Measurements from ENCODE around the gene GPRC5C. TPM values are rescaled to one million over a fixed set of nuclear protein-coding genes. Genes with fewer than 3 reads are reported as not detected.

Gene GPRC5C
- total and polyA plus RNA-seq, 2 of the 13 experiments (the other 11 are each of a cell fraction or from before 2014, with no cell fraction given), result 85.6 to 300 TPM

DNA sequence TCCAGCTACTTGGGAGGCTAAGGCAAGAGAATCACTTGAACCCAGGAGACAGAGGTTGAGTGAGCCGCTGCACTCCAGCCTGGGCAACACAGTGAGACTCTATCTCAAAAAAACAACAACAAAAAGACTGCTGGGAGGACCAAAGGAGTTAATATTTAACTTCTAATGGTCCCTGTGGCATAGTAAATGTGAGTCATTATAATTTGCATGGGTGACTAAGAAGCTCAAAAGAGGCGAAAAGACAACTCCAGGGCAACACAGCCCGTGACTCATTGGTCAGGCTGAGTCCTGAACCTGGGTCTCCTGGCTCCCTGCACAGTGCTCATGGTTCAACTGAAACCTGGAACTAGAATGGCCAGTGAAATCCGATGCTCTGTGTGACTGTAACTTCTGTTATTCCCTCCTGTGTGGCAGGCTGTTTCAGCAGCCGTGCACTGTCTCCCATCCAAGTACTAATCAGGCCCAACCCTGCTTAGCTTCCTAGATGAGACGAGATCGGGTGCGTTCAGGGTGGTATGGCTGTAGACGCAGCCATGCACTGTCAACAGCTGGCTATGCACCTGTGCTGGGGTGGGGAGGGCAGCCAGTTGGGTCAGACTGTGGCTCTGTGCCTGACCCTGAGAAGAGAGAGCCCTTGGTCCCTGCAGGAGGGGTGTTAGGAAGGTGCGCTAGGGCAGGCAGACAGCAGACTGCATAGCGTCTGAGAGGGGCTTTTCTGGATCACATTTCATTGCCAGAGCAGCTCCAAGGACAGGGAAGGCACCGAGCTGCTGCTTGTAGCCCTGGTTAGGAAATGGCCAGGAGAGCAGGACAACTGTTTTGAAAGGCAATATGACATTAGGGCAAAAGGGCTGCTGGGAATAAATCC lies 14.5 kb upstream of the GPRC5C start (continued):
- TF ChIP-seq, protein P1, sequence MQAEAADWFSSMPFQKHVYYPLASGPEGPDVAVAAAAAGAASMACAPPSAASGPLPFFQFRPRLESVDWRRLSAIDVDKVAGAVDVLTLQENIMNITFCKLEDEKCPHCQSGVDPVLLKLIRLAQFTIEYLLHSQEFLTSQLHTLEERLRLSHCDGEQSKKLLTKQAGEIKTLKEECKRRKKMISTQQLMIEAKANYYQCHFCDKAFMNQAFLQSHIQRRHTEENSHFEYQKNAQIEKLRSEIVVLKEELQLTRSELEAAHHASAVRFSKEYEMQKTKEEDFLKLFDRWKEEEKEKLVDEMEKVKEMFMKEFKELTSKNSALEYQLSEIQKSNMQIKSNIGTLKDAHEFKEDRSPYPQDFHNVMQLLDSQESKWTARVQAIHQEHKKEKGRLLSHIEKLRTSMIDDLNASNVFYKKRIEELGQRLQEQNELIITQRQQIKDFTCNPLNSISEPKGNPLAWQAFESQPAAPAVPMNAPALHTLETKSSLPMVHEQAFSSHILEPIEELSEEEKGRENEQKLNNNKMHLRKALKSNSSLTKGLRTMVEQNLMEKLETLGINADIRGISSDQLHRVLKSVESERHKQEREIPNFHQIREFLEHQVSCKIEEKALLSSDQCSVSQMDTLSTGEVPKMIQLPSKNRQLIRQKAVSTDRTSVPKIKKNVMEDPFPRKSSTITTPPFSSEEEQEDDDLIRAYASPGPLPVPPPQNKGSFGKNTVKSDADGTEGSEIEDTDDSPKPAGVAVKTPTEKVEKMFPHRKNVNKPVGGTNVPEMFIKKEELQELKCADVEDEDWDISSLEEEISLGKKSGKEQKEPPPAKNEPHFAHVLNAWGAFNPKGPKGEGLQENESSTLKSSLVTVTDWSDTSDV (CRISPR knock-in tag; IDR thresholded peaks at IDR 0.05), result no peak
- TF ChIP-seq, protein P2, sequence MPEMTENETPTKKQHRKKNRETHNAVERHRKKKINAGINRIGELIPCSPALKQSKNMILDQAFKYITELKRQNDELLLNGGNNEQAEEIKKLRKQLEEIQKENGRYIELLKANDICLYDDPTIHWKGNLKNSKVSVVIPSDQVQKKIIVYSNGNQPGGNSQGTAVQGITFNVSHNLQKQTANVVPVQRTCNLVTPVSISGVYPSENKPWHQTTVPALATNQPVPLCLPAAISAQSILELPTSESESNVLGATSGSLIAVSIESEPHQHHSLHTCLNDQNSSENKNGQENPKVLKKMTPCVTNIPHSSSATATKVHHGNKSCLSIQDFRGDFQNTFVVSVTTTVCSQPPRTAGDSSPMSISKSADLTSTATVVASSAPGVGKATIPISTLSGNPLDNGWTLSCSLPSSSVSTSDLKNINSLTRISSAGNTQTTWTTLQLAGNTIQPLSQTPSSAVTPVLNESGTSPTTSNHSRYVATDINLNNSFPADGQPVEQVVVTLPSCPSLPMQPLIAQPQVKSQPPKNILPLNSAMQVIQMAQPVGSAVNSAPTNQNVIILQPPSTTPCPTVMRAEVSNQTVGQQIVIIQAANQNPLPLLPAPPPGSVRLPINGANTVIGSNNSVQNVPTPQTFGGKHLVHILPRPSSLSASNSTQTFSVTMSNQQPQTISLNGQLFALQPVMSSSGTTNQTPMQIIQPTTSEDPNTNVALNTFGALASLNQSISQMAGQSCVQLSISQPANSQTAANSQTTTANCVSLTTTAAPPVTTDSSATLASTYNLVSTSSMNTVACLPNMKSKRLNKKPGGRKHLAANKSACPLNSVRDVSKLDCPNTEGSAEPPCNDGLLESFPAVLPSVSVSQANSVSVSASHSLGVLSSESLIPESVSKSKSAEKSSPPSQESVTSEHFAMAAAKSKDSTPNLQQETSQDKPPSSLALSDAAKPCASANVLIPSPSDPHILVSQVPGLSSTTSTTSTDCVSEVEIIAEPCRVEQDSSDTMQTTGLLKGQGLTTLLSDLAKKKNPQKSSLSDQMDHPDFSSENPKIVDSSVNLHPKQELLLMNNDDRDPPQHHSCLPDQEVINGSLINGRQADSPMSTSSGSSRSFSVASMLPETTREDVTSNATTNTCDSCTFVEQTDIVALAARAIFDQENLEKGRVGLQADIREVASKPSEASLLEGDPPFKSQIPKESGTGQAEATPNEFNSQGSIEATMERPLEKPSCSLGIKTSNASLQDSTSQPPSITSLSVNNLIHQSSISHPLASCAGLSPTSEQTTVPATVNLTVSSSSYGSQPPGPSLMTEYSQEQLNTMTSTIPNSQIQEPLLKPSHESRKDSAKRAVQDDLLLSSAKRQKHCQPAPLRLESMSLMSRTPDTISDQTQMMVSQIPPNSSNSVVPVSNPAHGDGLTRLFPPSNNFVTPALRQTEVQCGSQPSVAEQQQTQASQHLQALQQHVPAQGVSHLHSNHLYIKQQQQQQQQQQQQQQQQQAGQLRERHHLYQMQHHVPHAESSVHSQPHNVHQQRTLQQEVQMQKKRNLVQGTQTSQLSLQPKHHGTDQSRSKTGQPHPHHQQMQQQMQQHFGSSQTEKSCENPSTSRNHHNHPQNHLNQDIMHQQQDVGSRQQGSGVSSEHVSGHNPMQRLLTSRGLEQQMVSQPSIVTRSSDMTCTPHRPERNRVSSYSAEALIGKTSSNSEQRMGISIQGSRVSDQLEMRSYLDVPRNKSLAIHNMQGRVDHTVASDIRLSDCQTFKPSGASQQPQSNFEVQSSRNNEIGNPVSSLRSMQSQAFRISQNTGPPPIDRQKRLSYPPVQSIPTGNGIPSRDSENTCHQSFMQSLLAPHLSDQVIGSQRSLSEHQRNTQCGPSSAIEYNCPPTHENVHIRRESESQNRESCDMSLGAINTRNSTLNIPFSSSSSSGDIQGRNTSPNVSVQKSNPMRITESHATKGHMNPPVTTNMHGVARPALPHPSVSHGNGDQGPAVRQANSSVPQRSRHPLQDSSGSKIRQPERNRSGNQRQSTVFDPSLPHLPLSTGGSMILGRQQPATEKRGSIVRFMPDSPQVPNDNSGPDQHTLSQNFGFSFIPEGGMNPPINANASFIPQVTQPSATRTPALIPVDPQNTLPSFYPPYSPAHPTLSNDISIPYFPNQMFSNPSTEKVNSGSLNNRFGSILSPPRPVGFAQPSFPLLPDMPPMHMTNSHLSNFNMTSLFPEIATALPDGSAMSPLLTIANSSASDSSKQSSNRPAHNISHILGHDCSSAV (CRISPR knock-in tag; IDR thresholded peaks at IDR 0.05; ENCODE audit: borderline replicate concordance), result peak; percentile 50; the same call in 1 of the 2 replicates
- no peak for TF ChIP-seq ZSCAN12 (CRISPR knock-in tag; IDR thresholded peaks at IDR 0.05)
- TF ChIP-seq TBX2 (CRISPR knock-in tag; IDR thresholded peaks at IDR 0.05; ENCODE audit: borderline replicate concordance), result peak; percentile 75
- no peak for TF ChIP-seq ZNF670 (CRISPR knock-in tag; IDR thresholded peaks at IDR 0.05; ENCODE audit: borderline replicate concordance)
- TF ChIP-seq, protein P3, sequence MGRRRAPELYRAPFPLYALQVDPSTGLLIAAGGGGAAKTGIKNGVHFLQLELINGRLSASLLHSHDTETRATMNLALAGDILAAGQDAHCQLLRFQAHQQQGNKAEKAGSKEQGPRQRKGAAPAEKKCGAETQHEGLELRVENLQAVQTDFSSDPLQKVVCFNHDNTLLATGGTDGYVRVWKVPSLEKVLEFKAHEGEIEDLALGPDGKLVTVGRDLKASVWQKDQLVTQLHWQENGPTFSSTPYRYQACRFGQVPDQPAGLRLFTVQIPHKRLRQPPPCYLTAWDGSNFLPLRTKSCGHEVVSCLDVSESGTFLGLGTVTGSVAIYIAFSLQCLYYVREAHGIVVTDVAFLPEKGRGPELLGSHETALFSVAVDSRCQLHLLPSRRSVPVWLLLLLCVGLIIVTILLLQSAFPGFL (CRISPR knock-in tag; IDR thresholded peaks at IDR 0.05), result no peak
- TF ChIP-seq, protein P4, sequence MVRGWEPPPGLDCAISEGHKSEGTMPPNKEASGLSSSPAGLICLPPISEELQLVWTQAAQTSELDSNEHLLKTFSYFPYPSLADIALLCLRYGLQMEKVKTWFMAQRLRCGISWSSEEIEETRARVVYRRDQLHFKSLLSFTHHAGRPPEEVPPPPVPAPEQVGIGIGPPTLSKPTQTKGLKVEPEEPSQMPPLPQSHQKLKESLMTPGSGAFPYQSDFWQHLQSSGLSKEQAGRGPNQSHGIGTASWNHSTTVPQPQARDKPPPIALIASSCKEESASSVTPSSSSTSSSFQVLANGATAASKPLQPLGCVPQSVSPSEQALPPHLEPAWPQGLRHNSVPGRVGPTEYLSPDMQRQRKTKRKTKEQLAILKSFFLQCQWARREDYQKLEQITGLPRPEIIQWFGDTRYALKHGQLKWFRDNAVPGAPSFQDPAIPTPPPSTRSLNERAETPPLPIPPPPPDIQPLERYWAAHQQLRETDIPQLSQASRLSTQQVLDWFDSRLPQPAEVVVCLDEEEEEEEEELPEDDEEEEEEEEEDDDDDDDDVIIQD (CRISPR knock-in tag; IDR thresholded peaks at IDR 0.05; ENCODE audit: low read depth), result peak; percentile 57; the same call in 1 of the 2 replicates
- TF ChIP-seq ZNF563 (CRISPR knock-in tag; IDR thresholded peaks at IDR 0.05), result no peak
- TF ChIP-seq HNF4G (IDR thresholded peaks at IDR 0.05; ENCODE audit: borderline replicate concordance, low read depth, low read length), result peak; percentile 6; the same call in 1 of the 2 replicates
- TF ChIP-seq HNF4G (CRISPR knock-in tag; IDR thresholded peaks at IDR 0.05; ENCODE audit: borderline replicate concordance, low read depth), result 0 out of 2 replicates have a peak, but pooled peaks have one; percentile 67
- peak; percentile 19; the same call in 1 of the 2 replicates for TF ChIP-seq TGIF2 (CRISPR knock-in tag; IDR thresholded peaks at IDR 0.05)

All from HepG2 (cell line).